H9 (cell line): ENCODE data around the gene CHD6. TPM values are rescaled to one million over a fixed set of nuclear protein-coding genes. Genes with fewer than 3 reads are reported as not detected.

Experiments used
- DNase-seq: peaks from one replicate; pipeline ENCODE4 v3.0.0-alpha.2; 2017
- H2AFZ ChIP-seq: one replicate; pipeline ENCODE4 v1.6.1; 2013; ENCODE audit warnings: mild to moderate bottlenecking, low read length, control low read depth, moderate library complexity
- H2AK5ac ChIP-seq: 2 replicates; pipeline ENCODE4 v1.6.1; 2013; ENCODE audit warnings: low read length, control low read depth, mixed read lengths; ENCODE audit not compliant: insufficient read length
- H2BK120ac ChIP-seq: one replicate; pipeline ENCODE4 v1.6.1; 2013; ENCODE audit warnings: low read depth, mild to moderate bottlenecking, low read length, control low read depth, inconsistent platforms; ENCODE audit not compliant: poor library complexity, severe bottlenecking
- H2BK12ac ChIP-seq: 2 replicates; pipeline ENCODE4 v1.6.1; 2013; ENCODE audit warnings: low read length, control low read depth, mixed read lengths, low read depth; ENCODE audit not compliant: insufficient read length
- H2BK15ac ChIP-seq: 2 replicates; pipeline ENCODE4 v1.6.1; 2013; ENCODE audit warnings: low read depth, low read length, control low read depth
- H2BK20ac ChIP-seq: one replicate; pipeline ENCODE4 v1.6.1; 2013; ENCODE audit warnings: low read depth, mild to moderate bottlenecking, low read length, control low read depth, inconsistent platforms; ENCODE audit not compliant: poor library complexity, severe bottlenecking
- H2BK5ac ChIP-seq: 2 replicates; pipeline ENCODE4 v1.6.1; 2013; ENCODE audit warnings: low read length, control low read depth, mixed read lengths; ENCODE audit not compliant: insufficient read length
- H3K14ac ChIP-seq: 2 replicates; pipeline ENCODE4 v1.6.1; 2013; ENCODE audit warnings: low read length, control low read depth; ENCODE audit not compliant: insufficient read depth
- H3K18ac ChIP-seq: 2 replicates; pipeline ENCODE4 v1.6.1; 2013; ENCODE audit warnings: low read depth, mild to moderate bottlenecking, mixed read lengths, low read length, control low read depth; ENCODE audit not compliant: insufficient read length
- H3K23ac ChIP-seq: 2 replicates; pipeline ENCODE4 v1.6.1; 2013; ENCODE audit warnings: low read length, control low read depth, mixed read lengths, low read depth; ENCODE audit not compliant: insufficient read length
- H3K23me2 ChIP-seq: 2 replicates; pipeline ENCODE4 v1.6.1; 2013; ENCODE audit warnings: low read depth, mild to moderate bottlenecking, mixed read lengths, low read length, control low read depth; ENCODE audit not compliant: insufficient read length, poor library complexity, severe bottlenecking
- H3K27ac ChIP-seq: 2 replicates; pipeline ENCODE4 v1.5.1; 2013; ENCODE audit warnings: low read length, control low read depth, mixed read lengths, low read depth; ENCODE audit not compliant: insufficient read length
- H3K27me3 ChIP-seq: 2 replicates; pipeline ENCODE4 v1.6.1; 2013; ENCODE audit warnings: low read length, control low read depth, inconsistent platforms; ENCODE audit not compliant: insufficient read depth
- H3K4ac ChIP-seq: 2 replicates; pipeline ENCODE4 v1.6.1; 2013; ENCODE audit warnings: low read depth, mild to moderate bottlenecking, control low read depth, inconsistent platforms, low read length, moderate library complexity
- H3K4me1 ChIP-seq: 2 replicates; pipeline ENCODE4 v1.6.1; 2013; ENCODE audit warnings: low read length, control low read depth, inconsistent platforms; ENCODE audit not compliant: insufficient read depth
- H3K4me2 ChIP-seq: 2 replicates; pipeline ENCODE4 v1.6.1; 2013; ENCODE audit warnings: low read length, control low read depth, mixed read lengths; ENCODE audit not compliant: insufficient read length, insufficient read depth
- H3K56ac ChIP-seq: 2 replicates; pipeline ENCODE4 v1.6.1; 2013; ENCODE audit warnings: low read depth, mild to moderate bottlenecking, mixed read lengths, low read length, control low read depth; ENCODE audit not compliant: insufficient read length
- H3K79me1 ChIP-seq: 2 replicates; pipeline ENCODE4 v1.6.1; 2013; ENCODE audit warnings: low read depth, mild to moderate bottlenecking, moderate library complexity, low read length, control low read depth, inconsistent platforms; ENCODE audit not compliant: insufficient read depth, poor library complexity, severe bottlenecking
- H3K79me2 ChIP-seq: 2 replicates; pipeline ENCODE4 v1.6.1; 2013; ENCODE audit warnings: low read length, control low read depth, inconsistent platforms; ENCODE audit not compliant: insufficient read depth
- H3K9ac ChIP-seq: 2 replicates; pipeline ENCODE4 v1.6.1; 2013; ENCODE audit warnings: low read length, control low read depth, mixed read lengths; ENCODE audit not compliant: insufficient read length; ENCODE audit errors: extremely low read depth
- H3K9me3 ChIP-seq: one replicate; pipeline ENCODE4 v1.6.1; 2013; ENCODE audit warnings: low read depth, low read length, inconsistent platforms; ENCODE audit not compliant: control insufficient read depth
- H3T11ph ChIP-seq: one replicate; pipeline ENCODE4 v1.6.1; 2013; ENCODE audit warnings: mild to moderate bottlenecking, low read length, control low read depth, inconsistent platforms
- H4K20me1 ChIP-seq: one replicate; pipeline ENCODE4 v1.6.1; 2013; ENCODE audit not compliant: control insufficient read depth, insufficient read length, insufficient read depth
- H4K5ac ChIP-seq: 2 replicates; pipeline ENCODE4 v1.6.1; 2013; ENCODE audit warnings: low read depth, mild to moderate bottlenecking, mixed read lengths, low read length, control low read depth; ENCODE audit not compliant: insufficient read length
- H4K8ac ChIP-seq: replicated peaks from 2 replicates; pipeline ENCODE4 v1.6.1; 2013; ENCODE audit warnings: low read length, control low read depth, mixed read lengths, low read depth; ENCODE audit not compliant: insufficient read length
- H4K91ac ChIP-seq: 2 replicates; pipeline ENCODE4 v1.6.1; 2013; ENCODE audit warnings: low read depth, mild to moderate bottlenecking, moderate library complexity, mixed read lengths, low read length, control low read depth; ENCODE audit not compliant: insufficient read length
- H3K27ac Mint-ChIP-seq, 3 experiments: 2 replicates in 2 of 3; 3 replicates in 1 of 3; pipeline ENCODE4 v1.8.0; 2020 to 2021; ENCODE audit warnings: mixed read lengths in 3 of 3, mild to moderate bottlenecking in 1 of 3, moderate library complexity in 1 of 3
- H3K27me3 Mint-ChIP-seq: 2 replicates; pipeline ENCODE4 v1.8.0; 2021; ENCODE audit warnings: low read depth, mild to moderate bottlenecking, moderate library complexity, mixed read lengths
- H3K36me3 Mint-ChIP-seq, 3 experiments: 2 replicates in 2 of 3; 3 replicates in 1 of 3; pipeline ENCODE4 v1.8.0; 2020 to 2021; ENCODE audit warnings: low read depth in 3 of 3, mixed read lengths in 3 of 3; ENCODE audit not compliant: insufficient read depth in 1 of 3
- H3K4me1 Mint-ChIP-seq, 2 experiments: 2 replicates each; pipeline ENCODE4 v1.8.0; 2020; ENCODE audit warnings: mixed read lengths in 2 of 2
- H3K4me3 Mint-ChIP-seq, 2 experiments: 2 replicates in 1 of 2; 3 replicates in 1 of 2; pipeline ENCODE4 v1.8.0; 2020 to 2021; ENCODE audit warnings: mild to moderate bottlenecking in 2 of 2, mixed read lengths in 2 of 2, moderate library complexity in 1 of 2
- H3K9me3 Mint-ChIP-seq, 2 experiments: 2 replicates in 1 of 2; 3 replicates in 1 of 2; pipeline ENCODE4 v1.8.0; 2020; ENCODE audit warnings: mild to moderate bottlenecking in 2 of 2, mixed read lengths in 2 of 2, moderate library complexity in 1 of 2
- CTCF ChIP-seq: fragments of 200-600 bp; sonication (generic); conservative IDR thresholded peaks from 3 replicates; pipeline ENCODE4 v1.8.0; 2021; ENCODE audit warnings: antibody characterized with exemption, mild to moderate bottlenecking
- WGBS: extraction: QIAGEN DNeasy Blood & Tissue Kit; methylation state at CpG from one replicate; pipeline ENCODE4 v1.1.7; 2013; ENCODE audit warnings: missing lambda C conversion rate, low lambda C conversion rate, mixed read lengths; ENCODE audit not compliant: insufficient read length; ENCODE audit errors: extremely low coverage; 5-methylcytosine and 5-hydroxymethylcytosine counted together
- total RNA-seq: library from RNA; stranded (reverse); gene quantifications from 2 replicates; pipeline ENCODE4 v1.2.1, GENCODE V29; 2021

CHD6 gene
- total RNA-seq, 1 experiment from 2014 or later = 51.5 TPM

GRCh38 chr20:41367956-41368355 is 250.2 kb downstream of the CHD6 start:
- no peak overlapping the region for H3K9ac ChIP-seq
- H3K14ac ChIP-seq = no peak overlapping the region
- no peaks in the 10 kb centered on the region for H3K4me1 ChIP-seq
- no peak overlapping the region for H2BK20ac ChIP-seq
- peak overlapping the region in 1 of 2 experiments; percentile 88; a peak in 1 of 5 replicates for H3K4me3 Mint-ChIP-seq
- no peak overlapping the region for H3K27ac ChIP-seq
- H3K27ac Mint-ChIP-seq = no peak overlapping the region
- no peak overlapping the region for H2AFZ ChIP-seq
- peaks cover 3% of the 10 kb centered on the region for H3K23me2 ChIP-seq
- peaks cover 63% of the 10 kb centered on the region for H3K27me3 Mint-ChIP-seq
- no peak overlapping the region for H4K91ac ChIP-seq
- H3K36me3 Mint-ChIP-seq = peaks cover 0 to 10% (median 5%) of the 10 kb centered on the region in 3 experiments; a peak in 5 of 7 replicates
- no peak overlapping the region for H2BK120ac ChIP-seq
- no peak overlapping the region for H2AK5ac ChIP-seq
- no peak overlapping the region for H2BK12ac ChIP-seq
- no peaks in the 10 kb centered on the region for H4K20me1 ChIP-seq
- no peaks in the 10 kb centered on the region for H3K79me2 ChIP-seq
- H3K9me3 ChIP-seq = peaks cover 4% of the 10 kb centered on the region
- no CpG with 5 or more reads among the region's 3 CpGs for WGBS
- no peak overlapping the region for H3K23ac ChIP-seq
- H3K79me1 ChIP-seq = no peaks in the 10 kb centered on the region
- no peak overlapping the region for H3K4me2 ChIP-seq
- peaks cover 19% of the 10 kb centered on the region for H3K27me3 ChIP-seq
- no peak overlapping the region for H2BK5ac ChIP-seq
- DNase-seq = no peak
- H4K5ac ChIP-seq = no peak overlapping the region
- peaks cover 10 to 11% of the 10 kb centered on the region in 2 experiments for H3K4me1 Mint-ChIP-seq
- H3K56ac ChIP-seq = no peak overlapping the region
- no peak overlapping the region for H2BK15ac ChIP-seq
- no peak overlapping the region for H3K4ac ChIP-seq
- TF ChIP-seq CTCF = no peak
- H3K18ac ChIP-seq = no peak overlapping the region
- H4K8ac ChIP-seq = no peak overlapping the region
- no peak overlapping the region for H3T11ph ChIP-seq
- peaks cover 7 to 16% of the 10 kb centered on the region in 2 experiments for H3K9me3 Mint-ChIP-seq
